ENCODE data around the gene ASTN2. TPM values are rescaled to one million over a fixed set of nuclear protein-coding genes. Genes with fewer than 3 reads are reported as not detected.

Gene ASTN2
- total RNA-seq, 4 donors from 2014 or later, result 3.0 to 7.0 (median 5.2) TPM

DNA sequence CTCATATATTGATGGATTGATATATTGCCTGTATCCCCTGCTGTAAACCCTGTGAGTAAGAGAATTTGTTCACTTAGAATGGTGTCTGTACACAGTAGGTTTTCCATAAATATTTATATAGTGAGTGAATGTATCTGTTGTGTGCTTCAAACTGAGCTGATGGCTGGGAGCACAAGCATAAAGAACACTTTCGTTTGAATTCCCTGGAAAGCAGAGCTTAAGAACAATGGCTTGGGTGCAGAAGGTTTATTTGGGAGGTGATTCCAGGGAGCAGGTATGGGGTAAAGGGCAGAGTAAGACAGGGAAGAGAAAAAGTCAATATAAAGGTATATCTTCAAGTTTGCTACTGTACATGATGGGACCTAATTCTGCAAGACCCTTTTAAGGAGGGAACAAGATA is 918.7 kb downstream of the ASTN2 start:
- Histone ChIP-seq H3K4me3 (no peak overlapping the region), H3K4me1 (peaks cover 0 to 14% (median 6%) of the 10 kb centered on the region in 4 donors), H3K27ac (no peak overlapping the region), H3K36me3 (no peaks in the 10 kb centered on the region), H3K9me3 (no peaks in the 10 kb centered on the region), H3K27me3 (no peaks in the 10 kb centered on the region)
- intact Hi-C loops (cut with DNase I; ENCODE audit: low total_unique reads) (loop anchor here (10.0 kb wide), 1 partner anchor 69 kb away; no protein-coding TSS in a partner anchor), in situ Hi-C loops (cut with MboI; ENCODE audit: low pct_ligation_motif_present in 1 of 4, low pct_unique_long_range_greater_than_20kb in 1 of 4, low sequenced_read_pairs in 3 of 4) (no loop called here)
- no peak for DNase-seq
- TF ChIP-seq EP300 (IDR thresholded peaks at IDR 0.05; ENCODE audit: low read depth), result no peak
- no peak for TF ChIP-seq POLR2AphosphoS5 (IDR thresholded peaks at IDR 0.05)
- TF ChIP-seq, protein P1, sequence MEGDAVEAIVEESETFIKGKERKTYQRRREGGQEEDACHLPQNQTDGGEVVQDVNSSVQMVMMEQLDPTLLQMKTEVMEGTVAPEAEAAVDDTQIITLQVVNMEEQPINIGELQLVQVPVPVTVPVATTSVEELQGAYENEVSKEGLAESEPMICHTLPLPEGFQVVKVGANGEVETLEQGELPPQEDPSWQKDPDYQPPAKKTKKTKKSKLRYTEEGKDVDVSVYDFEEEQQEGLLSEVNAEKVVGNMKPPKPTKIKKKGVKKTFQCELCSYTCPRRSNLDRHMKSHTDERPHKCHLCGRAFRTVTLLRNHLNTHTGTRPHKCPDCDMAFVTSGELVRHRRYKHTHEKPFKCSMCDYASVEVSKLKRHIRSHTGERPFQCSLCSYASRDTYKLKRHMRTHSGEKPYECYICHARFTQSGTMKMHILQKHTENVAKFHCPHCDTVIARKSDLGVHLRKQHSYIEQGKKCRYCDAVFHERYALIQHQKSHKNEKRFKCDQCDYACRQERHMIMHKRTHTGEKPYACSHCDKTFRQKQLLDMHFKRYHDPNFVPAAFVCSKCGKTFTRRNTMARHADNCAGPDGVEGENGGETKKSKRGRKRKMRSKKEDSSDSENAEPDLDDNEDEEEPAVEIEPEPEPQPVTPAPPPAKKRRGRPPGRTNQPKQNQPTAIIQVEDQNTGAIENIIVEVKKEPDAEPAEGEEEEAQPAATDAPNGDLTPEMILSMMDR (IDR thresholded peaks at IDR 0.05), result no peak
- TF ChIP-seq POLR2A (IDR thresholded peaks at IDR 0.05), result no peak
- WGBS, 2 donors (ENCODE audit: low coverage in 1 of 2), result 24 to 80% methylated on average over 1 of the region's 1 CpG

DNA sequence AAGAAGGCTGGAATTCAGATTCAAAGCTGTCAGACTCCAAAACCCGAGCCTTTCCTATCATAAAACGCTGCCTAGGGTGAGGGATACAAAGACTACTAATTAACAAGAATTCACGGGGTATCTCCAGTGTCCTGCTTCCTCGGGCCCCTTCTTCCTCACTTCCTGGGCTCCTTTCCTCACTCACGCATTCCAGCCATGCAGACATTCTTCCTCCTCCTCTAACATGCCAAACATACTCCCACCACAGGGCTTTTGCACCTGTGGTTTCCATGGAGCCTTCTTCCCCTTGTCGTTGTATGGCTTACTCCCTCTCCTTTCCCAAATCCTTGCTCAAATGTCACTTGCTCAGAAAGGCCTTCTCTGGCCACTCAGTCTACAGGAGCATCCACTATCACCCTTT is 919.1 kb downstream of the ASTN2 start:
- H3K4me1 ChIP-seq, result peaks cover 0 to 15% (median 7%) of the 10 kb centered on the region in 4 donors
- in situ Hi-C loops (cut with MboI; ENCODE audit: low pct_ligation_motif_present in 1 of 4, low pct_unique_long_range_greater_than_20kb in 1 of 4, low sequenced_read_pairs in 3 of 4) (no loop called here), intact Hi-C loops (cut with DNase I; ENCODE audit: low total_unique reads) (loop anchor here (10.0 kb wide), 1 partner anchor 69 kb away; no protein-coding TSS in a partner anchor)
- 68 to 70% methylated on average over 6 of the region's 6 CpGs for WGBS, 2 donors (ENCODE audit: low coverage in 1 of 2)
- H3K4me3 ChIP-seq, result no peak overlapping the region
- no peaks in the 10 kb centered on the region for H3K9me3 ChIP-seq
- TF ChIP-seq POLR2AphosphoS5 (IDR thresholded peaks at IDR 0.05) (no peak), POLR2A (IDR thresholded peaks at IDR 0.05) (no peak), EP300 (IDR thresholded peaks at IDR 0.05; ENCODE audit: low read depth) (no peak)
- TF ChIP-seq, protein P1 (IDR thresholded peaks at IDR 0.05), result no peak
- H3K27ac ChIP-seq, result no peak overlapping the region
- no peaks in the 10 kb centered on the region for H3K36me3 ChIP-seq
- no peak for DNase-seq
- H3K27me3 ChIP-seq, result no peaks in the 10 kb centered on the region

DNA sequence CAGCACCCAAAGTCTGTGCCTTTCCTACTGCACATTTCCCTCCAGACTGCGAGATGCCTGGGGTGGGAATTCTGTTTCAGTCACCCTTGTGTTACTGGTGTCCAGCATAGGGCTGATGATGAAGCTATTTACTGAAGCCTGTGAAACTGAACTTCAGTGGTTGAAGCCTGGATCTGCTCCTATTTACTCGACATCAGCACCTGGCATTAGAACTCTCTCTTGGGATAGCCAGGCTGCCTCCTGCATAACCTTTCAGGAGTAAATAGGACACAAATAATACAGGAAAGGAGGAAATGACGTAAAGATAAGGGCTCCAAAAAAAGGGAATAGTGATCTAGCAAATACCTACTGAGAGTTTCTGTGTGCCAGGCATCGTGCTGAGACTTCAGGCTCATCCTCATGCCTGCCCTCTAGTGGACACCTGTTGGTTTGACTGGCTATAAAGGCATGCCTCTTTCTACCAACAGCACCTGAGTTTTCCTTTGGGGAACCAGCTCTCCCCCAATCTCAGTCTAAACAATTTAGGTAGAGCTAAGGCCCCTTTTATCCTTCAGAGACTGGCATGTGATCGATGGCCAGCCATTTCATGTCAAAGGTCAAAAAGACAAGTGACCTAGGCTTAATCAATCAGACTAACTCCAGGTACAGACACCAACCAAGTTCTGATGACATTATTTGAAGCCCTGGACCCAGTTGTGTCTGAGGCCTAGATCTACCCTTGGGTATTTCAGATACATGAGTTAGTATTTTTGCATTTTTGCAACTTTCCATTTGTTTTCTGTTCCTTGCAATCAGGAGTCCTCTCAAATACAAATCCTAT is 919.8 kb downstream of the ASTN2 start:
- no peak overlapping the region for H3K4me3 ChIP-seq
- peak; percentile 30 for DNase-seq
- TF ChIP-seq, protein P1 (IDR thresholded peaks at IDR 0.05), result peak; percentile 52 to 64 (median 58)
- no peak for TF ChIP-seq POLR2A (IDR thresholded peaks at IDR 0.05)
- no peaks in the 10 kb centered on the region for H3K9me3 ChIP-seq
- peaks cover 0 to 15% (median 5%) of the 10 kb centered on the region in 4 donors for H3K4me1 ChIP-seq
- 59% methylated on average over 5 of the region's 5 CpGs; no CpG with 5 or more reads in 1 of the 2 donors for WGBS, 2 donors (ENCODE audit: low coverage in 1 of 2)
- intact Hi-C loops (cut with DNase I; ENCODE audit: low total_unique reads), result loop anchor here (10.0 kb wide), 1 partner anchor 70 kb away; no protein-coding TSS in a partner anchor
- in situ Hi-C loops (cut with MboI; ENCODE audit: low pct_ligation_motif_present in 1 of 4, low pct_unique_long_range_greater_than_20kb in 1 of 4, low sequenced_read_pairs in 3 of 4), result no loop called here
- no peak overlapping the region for H3K27ac ChIP-seq
- no peaks in the 10 kb centered on the region for H3K27me3 ChIP-seq
- no peaks in the 10 kb centered on the region for H3K36me3 ChIP-seq

DNA sequence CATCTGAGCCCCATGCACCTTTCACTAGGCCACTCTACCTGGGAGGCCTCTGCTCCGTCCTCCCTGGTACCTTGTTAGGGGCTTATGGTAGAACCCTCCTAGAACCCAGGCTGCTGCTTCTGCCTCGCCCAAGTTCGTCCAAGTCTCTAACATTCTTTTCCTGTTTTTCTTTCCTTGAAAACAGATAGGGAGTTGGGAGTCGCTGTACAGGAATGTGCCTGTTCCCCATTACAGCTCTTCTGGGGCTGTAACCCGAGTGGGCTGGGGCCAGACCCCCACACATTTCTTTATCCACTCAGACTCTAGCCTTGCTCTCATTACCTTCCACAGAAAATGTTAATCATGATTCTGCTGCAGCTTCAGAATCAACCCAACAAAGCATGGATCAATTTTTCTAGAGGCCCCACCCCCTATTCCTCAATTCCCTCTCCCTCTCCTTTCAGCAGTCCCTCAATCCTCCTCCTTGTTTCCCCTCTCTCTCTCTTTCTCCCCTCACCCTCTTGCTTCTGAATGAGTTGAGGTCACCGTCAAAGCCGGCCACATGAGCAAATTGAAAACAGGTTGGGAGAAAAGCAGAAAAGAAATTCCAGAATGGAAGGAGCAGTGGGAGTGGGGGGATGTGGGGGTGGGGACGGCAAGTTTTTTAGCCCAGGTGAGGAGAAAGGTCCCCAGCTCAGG is 921.5 kb downstream of the ASTN2 start:
- H3K4me3 ChIP-seq, result no peak overlapping the region
- intact Hi-C loops (cut with DNase I; ENCODE audit: low total_unique reads) (loop anchor here (10.0 kb wide), 1 partner anchor 71 kb away; no protein-coding TSS in a partner anchor), in situ Hi-C loops (cut with MboI; ENCODE audit: low pct_ligation_motif_present in 1 of 4, low pct_unique_long_range_greater_than_20kb in 1 of 4, low sequenced_read_pairs in 3 of 4) (no loop called here)
- no peaks in the 10 kb centered on the region for H3K27me3 ChIP-seq
- H3K27ac ChIP-seq, result no peak overlapping the region
- no peak for DNase-seq
- TF ChIP-seq POLR2AphosphoS5 (IDR thresholded peaks at IDR 0.05) (no peak), POLR2A (IDR thresholded peaks at IDR 0.05) (no peak), EP300 (IDR thresholded peaks at IDR 0.05; ENCODE audit: low read depth) (no peak)
- TF ChIP-seq, protein P1 (IDR thresholded peaks at IDR 0.05), result no peak
- H3K4me1 ChIP-seq, result peaks cover 0 to 15% (median 5%) of the 10 kb centered on the region in 4 donors
- H3K9me3 ChIP-seq, result no peaks in the 10 kb centered on the region
- H3K36me3 ChIP-seq, result no peaks in the 10 kb centered on the region
- 75 to 77% methylated on average over 6 to 8 of the region's 8 CpGs for WGBS, 2 donors (ENCODE audit: low coverage in 1 of 2)

Measured in transverse colon (tissue), 4 donors.